Stimulated activated CD4-positive, alpha-beta T cell treated with anti-CD3 and anti-CD28 coated beads, Interleukin-1b, Interleukin-23, amount 100 ng/mL, for 4 hours (primary cell): Measurements from ENCODE around the gene NTM.
"Not testable (repeated sequence)": the region's sequence is repeated elsewhere in the genome, so short reads cannot be mapped to it uniquely, and the experiment has no call there.

Experiments used
- DNase-seq, 2 donors: peaks; one replicate each; pipeline ENCODE4 v3.0.0-alpha.2; 2020; ENCODE audit warnings: low read depth in 2 of 2

NTM gene

GRCh38 chr11:132045107-132045506 lies 674.7 kb downstream of the NTM start:
- no peak for DNase-seq

GRCh38 chr11:132046288-132046865 lies 676.0 kb downstream of the NTM start:
- no peak for DNase-seq

GRCh38 chr11:132047167-132047566 lies 676.8 kb downstream of the NTM start:
- no peak for DNase-seq

DNA sequence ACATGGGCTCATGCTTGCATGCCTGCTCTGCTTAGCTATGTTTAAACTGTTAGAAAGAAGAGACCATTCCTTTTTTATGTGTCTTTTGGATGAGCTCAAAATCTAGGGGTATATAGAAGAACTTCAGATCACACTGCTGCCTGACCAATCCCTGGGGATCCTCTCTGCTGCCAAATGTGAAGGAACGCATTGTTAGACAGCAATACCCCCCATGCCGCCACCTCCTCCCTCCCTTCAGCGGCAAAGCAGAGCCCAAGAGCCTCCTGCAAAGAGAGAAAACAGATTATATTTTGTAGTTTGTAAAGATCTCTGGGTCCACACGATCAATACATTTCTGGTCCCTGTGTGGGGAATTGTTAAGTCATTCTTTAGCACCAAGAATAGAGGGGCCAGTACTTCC lies 677.6 kb downstream of the NTM start:
- DNase-seq, result no peak

DNA sequence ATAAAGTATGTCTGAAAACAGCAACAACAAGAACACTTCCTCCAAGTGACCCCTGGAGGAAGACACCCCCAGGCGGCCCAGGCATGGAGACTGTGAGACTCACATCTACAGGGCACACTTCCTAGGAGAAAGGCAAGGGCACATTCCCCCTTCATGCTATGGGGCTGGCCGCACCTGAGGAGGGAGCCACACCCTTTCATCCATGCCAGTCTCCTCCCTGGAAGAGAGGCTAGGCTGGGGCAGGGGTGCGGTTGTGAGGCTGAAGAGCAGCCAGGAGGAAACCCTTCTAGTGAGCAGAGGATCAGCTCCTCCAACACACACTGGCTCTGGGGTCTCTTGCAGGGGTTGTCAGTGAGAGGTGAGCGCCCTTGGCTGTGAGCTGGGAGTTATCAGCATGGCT lies 678.8 kb downstream of the NTM start:
- no peak for DNase-seq

DNA sequence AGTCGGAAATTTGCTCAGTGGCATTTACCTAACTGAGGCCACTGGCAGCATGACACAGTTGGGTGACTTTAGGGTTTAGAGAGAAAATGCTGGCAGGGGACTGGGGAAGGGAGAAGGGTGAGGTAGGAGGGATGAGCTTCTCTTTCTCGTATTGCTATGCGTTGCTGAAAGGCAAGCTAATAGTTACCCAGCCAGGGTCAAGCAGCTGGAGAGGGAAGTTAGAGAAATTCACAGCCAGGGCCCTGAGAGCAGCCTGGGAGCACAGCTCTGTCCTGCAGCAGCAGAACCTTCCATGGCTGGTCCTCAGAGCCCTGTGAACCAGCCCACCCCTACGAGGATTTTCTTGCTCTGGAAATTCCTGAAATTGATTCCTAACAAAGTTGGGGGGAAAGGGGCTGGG lies 679.6 kb downstream of the NTM start:
- DNase-seq, result no peak

DNA sequence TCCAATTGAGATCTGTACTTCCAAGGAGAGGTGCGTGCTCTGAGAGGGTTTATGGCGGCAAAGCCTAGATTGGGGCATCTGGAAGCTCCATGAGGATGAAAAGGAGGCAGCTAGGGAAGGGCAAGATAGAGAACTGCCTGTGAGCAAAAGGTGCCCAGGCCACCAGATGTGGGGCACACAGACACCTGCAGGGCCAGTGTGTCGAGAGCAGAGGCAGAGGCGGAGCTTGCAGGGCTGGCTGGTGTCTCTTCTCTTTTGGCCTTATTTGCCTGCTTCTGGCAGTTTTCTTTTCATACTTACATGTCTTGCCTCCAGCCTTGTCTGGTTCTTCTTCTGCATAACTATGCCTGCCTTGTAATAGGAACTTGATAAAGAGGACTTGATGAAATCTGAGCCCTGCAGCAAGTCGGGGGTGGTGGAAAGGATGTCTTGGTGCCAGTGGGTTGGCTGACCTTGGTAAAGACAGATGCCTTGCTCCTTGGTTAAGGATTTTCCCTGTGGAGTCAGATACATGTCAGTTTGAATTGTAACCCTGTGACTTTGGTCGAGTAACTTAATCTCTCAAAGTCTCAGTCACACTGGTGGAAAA lies 680.3 kb downstream of the NTM start:
- no peak for DNase-seq

GRCh38 chr11:132051704-132052103 lies 681.3 kb downstream of the NTM start:
- DNase-seq, result no peak

DNA sequence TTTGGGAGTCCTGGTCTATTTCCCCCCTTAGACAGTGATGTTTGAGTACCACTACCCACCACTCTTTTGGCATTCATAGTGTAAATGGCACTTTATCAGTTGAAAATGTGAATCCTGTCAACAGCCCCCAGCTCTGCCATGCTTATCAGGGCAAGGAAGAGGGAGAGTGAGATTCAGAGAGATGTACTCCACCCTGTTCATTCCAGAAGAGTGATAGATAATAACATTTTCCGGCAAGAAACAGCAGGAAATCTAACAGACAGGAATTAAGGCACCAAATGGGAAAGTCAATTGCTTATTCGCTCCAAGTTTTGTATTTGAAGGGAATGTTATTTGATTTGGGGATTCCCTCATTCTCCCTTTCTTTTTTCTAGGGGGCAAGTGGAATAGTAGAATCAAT lies 681.9 kb downstream of the NTM start:
- DNase-seq, result no peak

DNA sequence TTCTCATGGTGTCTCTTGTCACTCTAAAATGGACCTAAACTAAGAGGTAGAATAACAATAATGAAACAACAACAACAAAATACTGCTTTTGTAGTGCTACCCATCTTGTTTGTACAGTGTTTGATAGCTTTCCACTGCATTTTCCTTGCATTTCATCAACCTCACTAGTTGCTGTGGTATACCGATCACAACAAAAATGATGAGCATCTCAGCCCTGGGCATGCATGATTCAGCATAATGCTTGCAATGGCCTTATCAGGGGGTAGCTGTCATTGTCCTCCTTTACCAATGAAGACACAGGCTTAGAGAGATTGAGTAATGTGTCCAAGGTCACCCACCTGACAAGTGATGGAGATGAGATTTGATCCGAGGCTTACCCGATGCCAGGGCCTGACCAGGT lies 682.5 kb downstream of the NTM start:
- no peak for DNase-seq

DNA sequence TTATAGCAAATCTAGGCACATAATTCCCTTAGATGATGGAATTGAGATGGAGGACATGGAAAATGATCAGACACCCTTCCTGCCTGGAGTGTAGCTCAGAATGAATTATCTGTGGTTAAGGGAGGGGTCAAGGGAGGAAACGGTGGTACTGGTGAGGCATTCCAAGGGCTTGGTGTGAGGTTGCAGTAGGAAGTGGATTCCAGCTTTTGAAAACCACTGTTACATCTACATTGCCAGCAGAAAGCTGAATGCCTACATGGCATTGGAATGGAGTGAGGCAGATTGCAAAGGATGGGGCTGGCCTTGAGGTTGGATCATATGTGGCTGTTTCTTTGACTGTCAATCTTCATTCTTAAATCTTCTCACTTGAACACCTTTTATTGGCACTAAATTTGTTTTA lies 684.4 kb downstream of the NTM start:
- DNase-seq, result no peak

GRCh38 chr11:132055296-132055695 lies 684.9 kb downstream of the NTM start:
- no peak for DNase-seq

- DNase-seq, result no peak
Observed at GRCh38 chr11:132056689-132057088, 686.3 kb downstream of the NTM start.

DNA sequence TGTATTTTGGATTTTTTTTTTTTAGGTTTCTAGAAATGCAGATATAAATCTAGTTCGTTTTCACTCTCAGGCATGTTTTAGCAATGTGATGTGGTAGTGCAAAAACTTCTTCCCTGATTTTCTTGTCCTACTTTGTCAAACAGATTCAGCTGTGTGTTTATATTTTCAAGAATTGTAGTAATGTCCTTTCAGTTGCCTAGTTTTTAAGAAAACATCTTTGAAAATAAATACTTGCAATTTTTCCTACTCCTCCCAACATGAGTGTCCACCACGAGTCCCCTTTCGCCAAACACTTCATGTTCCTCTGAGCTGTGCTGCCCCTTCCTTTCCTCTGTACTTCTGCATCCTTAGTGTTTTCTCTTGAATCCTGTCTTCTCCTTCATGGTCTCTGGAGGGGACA lies 686.9 kb downstream of the NTM start:
- no peak for DNase-seq

- no peak for DNase-seq
Observed at GRCh38 chr11:132058211-132058772, 687.9 kb downstream of the NTM start.

DNA sequence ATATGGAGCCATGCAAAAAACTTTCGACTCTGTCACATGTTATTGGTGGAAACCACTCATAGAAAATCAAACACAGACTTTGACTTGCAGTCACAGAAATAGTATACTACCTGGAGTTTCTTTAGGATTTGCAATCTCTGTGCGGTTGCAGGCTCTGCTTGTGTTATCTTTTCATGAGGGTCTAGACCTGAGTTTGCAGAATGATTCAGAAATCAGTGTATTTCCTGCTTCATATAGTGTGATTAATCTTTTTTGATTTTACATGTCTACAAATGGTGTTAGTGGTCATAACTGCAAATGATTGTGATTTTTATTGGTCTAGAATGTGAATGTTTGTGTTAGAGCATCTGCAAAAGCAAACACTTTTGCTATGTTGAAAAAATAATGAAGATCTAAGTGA lies 690.2 kb downstream of the NTM start:
- no peak for DNase-seq

- DNase-seq, result no peak
Observed at GRCh38 chr11:132062031-132062430, 691.6 kb downstream of the NTM start.

- DNase-seq, result no peak
Observed at GRCh38 chr11:132062541-132062940, 692.1 kb downstream of the NTM start.

DNA sequence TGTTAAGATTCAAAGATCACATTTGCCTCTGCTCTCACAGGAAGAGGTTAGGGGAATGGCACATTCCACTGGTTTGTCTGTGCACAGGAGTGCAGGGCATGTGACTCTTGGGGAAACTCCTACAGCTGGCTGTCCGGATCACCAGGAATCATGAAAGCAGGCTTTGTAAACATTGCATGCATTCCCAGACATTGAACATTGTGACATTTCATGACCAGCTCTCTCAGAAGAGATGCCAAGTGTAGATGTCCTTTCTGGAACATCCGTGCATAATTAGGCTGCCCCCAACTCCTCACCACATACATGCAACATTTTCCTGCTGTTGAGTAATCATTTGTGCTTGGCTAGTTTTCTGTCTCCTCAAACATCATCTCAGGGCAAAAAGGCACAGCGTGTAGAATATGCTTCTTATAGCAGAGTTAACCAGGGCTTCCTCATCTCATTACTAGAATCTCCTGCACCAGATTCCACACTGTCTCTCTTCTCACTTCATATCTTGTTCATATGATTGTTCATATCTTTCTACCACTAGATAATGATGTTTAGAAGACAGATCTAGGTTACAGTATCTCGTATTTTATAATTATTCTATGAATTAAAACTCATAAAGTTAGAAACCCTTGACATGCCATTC lies 694.7 kb downstream of the NTM start:
- no peak for DNase-seq

- no peak for DNase-seq
Observed at GRCh38 chr11:132068556-132068955, 698.1 kb downstream of the NTM start.

- not testable (repeated sequence) for DNase-seq
Observed at GRCh38 chr11:132069593-132069992, 699.2 kb downstream of the NTM start.

GRCh38 chr11:132070907-132071306 lies 700.5 kb downstream of the NTM start:
- not testable (repeated sequence) for DNase-seq
